Mucosa of gallbladder (tissue), 1 donor: ENCODE measurements around the gene TMEM106C. TPM values are rescaled to one million over a fixed set of nuclear protein-coding genes. Genes with fewer than 3 reads are reported as not detected.
"Not testable (repeated sequence)": the region's sequence is repeated elsewhere in the genome, so short reads cannot be mapped to it uniquely, and the experiment has no call there.

Source experiments
- DNase-seq: peaks from one replicate; pipeline ENCODE4 v3.0.0-alpha.2; 2020; ENCODE audit warnings: low spot score
- total RNA-seq: library from RNA; stranded (reverse); gene quantifications from one replicate; pipeline ENCODE4 v1.2.1, GENCODE V29; 2021
- donor health status: DM: no; HTN: no; CAD: no.

TMEM106C gene
- total RNA-seq, 1 donor from 2014 or later: 101 TPM

DNA sequence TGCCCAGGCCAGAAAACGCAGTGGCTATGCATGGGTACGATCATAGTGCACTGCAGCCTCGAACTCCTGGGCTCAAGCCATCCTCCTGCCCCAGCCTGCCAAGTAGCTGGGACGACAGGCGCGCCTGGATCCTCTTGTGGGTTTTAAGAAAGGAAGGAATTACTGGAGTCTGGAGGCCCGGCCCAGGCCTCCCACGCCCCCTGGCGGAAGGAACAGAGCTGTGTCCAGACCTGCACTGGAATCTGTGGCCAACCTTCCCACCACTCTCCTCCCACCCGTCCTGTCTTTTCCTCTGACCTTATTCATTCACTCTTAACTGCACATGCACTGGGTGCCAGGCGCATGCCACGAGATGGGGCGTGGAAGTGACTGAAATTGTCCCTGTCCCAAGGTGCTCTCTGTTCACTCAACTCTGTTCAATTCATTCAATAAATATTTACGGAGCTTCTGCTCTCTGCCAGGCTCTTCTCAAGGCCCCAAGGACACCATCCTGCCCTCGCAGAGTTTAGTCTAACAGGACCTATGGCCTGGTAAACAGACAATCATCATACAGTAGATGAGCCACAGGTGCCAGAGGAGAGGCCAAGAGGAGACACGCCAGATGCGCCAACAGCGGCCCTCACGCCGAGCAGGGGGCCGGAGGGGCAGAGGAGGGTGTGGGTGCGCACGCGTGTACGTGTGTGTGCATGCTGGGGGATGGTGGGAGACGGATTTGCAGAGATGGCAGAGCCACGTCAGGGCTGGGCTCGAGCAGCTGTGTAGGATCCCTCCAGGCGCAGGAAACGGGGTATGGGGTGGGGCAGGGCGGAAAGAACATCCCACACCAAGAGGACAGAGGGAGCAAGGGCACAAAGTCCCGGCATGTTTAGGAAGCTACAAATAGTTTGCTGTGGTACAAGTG is 13.7 kb upstream of the TMEM106C start:
- peak; percentile 75 for DNase-seq

DNA sequence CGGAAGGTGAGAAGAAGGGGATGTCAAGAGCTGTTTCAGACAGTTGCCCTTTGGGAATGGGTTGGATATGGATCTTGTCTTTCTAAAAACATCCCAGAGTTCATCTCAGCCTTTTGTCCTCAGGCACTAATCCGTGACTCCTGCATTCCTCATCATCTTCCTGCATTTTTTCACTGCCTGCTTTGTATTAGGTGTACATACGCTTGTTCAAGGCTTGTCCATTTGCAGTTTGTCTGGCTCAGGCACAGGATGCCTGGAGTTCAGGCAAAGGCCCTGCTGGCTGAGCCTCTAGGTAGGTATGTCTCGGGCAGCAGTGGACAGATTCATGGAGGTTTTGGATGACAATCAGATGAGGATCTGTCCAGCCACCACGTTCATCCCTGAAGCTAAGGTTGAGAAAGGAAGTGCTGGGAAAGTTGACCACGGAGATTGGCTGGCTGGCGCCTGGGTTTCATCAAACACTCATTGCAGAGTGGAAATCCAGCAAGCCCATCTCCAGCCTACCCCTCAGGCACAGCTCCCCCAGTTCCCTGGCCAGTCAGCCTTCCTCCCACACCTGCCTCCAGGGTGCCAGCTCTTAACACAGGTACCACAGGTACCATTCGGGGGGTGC is 12.4 kb upstream of the TMEM106C start:
- no peak for DNase-seq

DNA sequence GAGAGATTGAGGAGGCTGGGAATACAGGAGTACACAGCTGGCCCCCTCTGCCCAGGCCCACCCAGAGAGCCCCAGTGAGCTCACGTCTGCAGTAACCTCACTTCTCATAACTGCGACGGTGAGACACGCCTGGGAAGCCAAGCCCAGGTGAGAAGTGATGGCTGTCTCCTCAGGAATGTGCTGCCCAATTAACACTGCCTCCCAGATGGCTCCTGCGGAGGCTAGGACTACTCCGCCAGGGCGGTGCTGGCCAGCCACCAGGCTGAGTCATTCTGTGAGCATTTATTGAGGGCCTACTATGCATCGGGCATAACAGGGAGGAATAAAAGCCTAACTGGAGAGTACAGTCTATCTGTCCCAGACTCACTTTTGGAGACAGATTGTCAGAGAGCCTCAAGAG is 9.3 kb upstream of the TMEM106C start:
- no peak for DNase-seq

DNA sequence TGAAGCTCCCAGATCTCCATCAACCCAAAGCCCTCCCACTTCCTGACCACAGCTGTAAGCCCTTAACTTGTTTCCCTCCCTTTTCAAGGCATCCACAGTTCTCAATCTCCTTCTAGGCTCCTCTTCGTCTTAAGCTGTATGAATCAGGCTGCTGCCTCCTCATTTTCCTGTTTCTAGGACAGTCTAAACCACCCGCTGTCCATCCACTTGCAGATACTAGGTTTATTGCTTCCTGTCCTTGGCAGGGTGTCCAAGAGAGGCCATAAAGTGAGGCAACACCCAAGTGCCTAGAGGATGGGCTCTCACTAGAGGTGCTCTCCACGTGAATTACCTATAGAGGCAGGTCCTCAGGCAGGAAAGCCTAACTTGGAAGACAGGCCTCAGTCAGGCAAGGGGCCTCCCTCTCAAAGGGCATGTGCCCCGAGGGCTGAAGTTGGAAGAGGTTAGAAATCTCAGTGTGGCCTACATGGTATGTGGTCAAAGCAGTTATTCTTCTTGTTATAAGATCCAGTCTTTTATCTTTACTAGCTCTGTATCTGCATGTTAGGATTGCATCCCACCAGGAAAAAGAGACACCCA is 8.8 kb upstream of the TMEM106C start:
- DNase-seq: no peak

DNA sequence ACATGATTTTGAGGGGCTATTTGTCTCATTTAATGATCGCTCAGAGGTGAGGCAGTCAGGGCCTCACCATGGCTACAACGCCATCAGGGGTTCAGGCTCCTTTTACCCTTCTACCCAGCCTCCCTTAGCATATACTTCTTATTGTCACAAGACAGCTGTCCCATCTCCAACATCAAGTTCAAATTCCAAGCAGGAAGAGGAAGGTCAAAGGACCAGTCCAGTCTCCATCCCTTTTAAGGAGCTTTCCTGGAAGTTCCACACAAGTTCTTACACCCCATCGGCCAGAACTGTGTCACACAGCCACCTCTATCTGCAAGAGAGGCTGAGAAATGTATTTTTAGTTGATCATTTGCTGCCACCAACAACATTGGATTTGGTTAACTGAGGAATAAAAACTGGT is 8.3 kb upstream of the TMEM106C start:
- DNase-seq: no peak

DNA sequence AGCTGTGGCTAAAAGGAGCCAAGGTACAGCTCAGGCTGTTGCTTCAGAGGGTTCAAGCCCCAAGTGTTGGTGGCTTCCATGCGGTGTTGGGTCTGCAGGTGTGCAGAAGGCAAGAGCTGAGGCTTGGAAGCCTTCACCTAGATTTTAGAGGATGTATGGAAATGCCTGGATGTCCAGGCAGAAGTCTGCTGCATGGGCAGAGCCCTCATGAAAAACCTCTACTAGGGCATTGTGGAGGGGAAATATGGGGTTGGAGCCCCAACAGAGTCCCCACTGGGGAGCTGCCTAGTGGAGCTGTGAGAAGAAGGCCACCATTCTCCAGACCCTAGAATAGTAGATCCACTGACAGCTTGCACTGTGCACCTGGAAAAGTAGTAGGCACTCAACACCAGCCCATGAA is 5.7 kb upstream of the TMEM106C start:
- DNase-seq: not testable (repeated sequence)

DNA sequence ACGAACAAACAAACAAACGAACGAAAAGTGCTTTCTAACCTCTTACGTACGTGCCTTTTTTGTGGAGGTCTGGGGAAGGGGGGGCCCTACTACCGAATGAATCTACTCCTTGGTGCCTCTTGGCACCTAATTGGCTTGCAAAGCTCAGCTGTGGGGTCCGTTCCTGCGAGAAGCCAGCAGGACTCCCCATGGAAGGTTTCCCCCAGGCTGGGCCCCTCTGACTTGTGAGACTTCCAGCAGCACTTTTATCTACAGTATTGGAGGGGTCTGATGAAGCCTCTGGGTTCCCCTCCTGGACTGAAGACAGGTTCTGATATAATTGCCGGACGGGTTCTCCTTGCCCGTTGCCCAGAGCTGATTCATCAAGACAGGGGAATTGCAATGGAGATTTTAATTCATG is 1.2 kb upstream of the TMEM106C start:
- DNase-seq: no peak

DNA sequence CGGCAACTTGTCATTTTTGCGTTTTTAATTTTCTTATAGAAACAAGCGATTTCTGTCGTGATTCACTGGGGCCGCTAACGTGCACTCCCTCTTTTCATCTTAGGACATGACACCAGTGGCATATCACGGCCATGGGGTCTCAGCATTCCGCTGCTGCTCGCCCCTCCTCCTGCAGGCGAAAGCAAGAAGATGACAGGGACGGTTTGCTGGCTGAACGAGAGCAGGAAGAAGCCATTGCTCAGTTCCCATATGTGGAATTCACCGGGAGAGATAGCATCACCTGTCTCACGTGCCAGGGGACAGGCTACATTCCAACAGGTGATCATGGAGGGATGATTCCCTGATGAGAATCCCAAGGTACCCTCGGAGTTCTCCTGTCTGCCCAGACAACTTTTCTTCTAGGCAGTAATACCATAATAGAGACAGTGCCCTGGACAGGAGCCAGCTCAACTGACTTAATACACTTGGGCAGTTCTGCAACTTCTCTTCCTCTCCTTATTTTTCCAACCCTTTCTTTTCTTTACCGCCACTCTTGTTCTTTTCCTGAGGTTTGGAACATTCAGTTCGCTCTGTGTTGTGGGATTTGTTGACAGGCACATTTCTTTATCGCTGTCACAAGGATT is 821 bp downstream of the TMEM106C start:
- DNase-seq: no peak

DNA sequence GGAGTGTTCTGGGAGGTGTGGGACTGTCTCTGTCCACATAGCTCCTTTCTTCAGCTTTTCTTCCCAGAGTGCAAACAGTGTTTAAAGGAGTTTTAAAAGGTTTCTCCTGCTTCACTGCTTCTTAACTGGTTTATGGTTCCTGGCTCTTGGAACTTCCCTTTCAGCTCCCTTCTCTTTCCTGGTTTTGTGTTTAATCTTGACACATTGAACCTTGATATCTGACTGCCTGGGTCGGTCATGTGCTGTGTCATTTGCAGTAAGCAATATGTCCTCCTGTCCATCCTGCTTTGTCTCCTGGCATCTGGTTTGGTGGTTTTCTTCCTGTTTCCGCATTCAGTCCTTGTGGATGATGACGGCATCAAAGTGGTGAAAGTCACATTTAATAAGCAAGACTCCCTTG is 2.2 kb downstream of the TMEM106C start:
- no peak for DNase-seq

DNA sequence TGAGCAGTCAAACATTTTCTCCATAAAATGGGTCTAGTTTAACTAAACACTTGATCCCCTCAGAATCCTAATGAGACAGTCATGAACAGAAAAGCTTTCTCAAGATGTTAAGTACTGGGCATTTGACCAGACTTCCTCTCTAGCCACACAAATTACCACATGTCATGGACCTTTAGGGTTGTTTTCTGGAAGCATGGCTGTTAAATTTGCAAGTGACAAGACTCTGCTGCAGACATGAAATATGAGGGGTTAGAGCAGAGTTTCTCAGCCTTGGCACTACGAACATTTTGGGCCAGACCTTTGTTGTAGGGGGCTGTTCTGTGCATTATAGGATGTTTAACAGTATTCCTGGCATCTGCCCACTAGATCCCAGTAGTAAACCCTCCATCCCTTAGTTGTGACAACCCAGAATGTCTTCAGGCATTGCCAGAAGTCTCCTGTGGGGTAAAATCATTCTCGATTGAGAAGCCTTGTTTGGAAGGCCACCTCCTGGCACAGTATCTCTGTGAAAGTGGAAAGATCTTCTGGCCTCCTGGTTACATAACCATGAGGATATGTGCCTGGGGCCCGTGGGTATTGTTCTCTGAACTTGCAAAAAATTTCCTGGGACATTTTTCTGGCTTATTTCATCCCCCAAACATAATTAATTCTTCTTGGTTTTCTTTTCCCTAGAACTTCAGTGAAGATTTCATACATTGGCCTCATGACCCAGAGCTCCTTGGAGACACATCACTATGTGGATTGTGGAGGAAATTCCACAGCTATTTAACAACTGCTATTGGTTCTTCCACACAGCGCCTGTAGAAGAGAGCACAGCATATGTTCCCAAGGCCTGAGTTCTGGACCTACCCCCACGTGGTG is 4.3 kb downstream of the TMEM106C start:
- no peak for DNase-seq

DNA sequence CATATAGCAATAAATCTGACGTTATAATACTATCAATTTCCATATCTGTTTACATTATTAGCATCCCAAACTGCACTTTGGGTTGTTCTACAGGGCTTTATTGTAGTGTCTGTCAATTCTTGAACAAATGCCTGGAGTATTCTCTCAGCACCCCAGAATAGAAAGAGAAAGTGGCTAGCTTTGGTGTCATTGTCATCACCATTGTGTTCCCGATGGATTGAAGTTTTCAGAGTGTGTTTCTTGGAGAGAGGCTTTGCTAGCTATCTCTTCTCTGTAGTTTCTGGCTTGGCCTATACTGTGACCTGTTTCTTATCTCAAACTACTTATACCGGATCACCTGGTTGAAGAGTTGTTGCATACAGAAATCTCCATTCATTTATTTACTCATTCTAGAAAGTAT is 6.4 kb downstream of the TMEM106C start:
- no peak for DNase-seq

DNA sequence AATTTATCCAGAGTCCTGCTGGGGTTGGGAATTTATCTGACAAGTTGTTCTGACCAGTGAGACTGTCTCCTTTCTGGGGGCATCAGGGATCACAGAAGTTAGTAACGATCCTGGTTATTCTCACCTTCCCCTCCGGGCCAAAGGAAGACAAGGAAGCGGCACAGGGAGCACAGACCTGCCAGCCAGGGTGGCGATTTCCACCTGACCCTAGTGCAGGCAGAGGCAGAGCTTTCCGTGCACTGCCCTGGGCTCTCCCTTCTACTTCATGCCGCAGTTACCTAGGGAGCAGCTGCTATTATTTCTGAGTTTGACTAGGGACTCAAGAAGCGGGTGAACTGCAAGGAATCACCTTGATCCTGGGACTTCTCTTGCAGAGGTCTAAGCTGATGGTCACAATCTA is 7.4 kb downstream of the TMEM106C start:
- DNase-seq: no peak

DNA sequence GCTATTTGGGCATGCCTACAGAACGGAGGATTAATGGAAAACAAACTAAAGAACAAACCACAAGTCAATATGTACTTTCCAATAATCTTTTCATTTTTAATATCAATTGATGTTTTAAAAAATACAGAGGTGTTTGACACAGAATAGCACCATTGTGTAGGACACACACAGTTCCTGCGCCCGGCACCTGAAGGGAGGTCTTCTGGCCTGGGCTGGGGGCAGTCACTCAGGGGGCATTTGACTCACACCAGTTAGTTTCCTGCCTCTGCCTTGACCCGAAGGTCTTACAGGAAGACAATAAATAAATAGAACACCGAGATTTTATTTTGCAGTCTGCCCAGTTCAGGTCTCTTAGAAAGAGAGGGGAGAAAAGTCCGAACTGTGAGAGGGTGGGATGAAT is 9.5 kb downstream of the TMEM106C start:
- DNase-seq: no peak

DNA sequence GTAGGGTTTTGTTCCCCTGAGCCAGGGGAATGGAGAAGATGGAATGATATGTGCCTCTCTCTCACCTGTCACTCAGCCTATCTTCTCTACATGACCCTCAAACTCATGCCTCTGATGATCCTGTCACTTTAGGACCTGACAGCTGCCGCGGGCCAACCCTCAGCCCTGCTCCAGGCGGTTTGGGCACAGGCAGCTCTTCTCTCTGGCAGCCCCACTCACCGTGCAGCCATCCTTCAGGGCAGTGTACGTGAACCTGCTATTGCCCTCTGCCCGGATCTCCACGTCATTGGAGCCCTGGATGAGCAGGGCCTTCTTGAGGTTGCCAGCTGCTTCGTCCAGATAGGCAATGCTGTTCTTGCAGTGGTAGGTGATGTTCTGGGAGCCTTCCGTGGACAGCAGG is 10.5 kb downstream of the TMEM106C start:
- DNase-seq: no peak

DNA sequence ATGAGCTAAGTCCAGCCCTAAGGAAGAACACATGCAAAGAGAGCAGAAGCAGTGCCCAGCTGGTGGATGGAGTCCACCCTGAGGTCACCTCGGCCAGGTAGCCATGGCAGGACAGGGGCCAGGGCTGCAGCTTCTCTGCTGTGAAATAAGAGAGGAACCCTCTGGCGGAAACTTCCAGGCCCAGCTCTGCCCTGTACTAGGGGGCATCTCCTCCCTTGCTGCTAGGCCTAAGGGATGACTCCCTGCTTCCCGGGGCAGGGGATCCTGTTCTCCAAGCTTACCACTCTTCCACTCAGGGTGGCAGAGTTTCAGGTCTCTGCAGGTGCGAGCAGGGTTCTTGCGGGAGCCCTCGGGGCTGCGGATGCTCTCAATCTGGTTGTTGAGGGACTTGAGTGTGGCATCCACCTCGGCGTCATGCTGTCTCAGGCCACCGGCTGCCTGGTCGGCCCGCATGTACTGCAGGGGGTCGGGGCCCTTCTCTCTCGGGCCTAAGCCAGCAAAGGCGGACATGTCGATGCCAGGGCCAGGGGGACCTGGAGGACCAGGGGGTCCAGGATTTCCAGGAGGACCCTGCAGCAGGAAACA is 11.7 kb downstream of the TMEM106C start:
- no peak for DNase-seq

DNA sequence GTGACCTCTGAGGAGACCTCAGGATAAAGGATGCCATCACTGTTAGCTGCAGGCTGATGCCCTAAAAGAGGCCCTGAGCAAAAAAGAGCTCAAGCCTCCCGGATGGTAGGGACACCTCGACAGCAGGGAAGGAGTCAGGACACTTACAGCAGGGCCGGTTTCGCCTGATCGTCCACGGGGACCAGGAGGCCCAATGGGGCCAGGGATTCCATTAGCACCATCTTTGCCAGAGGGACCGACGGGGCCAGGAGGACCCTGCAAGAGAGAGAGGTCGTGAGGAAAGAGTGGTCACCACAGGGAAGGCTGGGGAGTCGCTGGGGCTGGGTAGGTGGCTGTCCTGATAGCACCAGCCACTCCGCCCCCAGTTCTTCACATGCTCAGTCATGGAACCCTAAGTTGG is 12.4 kb downstream of the TMEM106C start:
- DNase-seq: no peak

DNA sequence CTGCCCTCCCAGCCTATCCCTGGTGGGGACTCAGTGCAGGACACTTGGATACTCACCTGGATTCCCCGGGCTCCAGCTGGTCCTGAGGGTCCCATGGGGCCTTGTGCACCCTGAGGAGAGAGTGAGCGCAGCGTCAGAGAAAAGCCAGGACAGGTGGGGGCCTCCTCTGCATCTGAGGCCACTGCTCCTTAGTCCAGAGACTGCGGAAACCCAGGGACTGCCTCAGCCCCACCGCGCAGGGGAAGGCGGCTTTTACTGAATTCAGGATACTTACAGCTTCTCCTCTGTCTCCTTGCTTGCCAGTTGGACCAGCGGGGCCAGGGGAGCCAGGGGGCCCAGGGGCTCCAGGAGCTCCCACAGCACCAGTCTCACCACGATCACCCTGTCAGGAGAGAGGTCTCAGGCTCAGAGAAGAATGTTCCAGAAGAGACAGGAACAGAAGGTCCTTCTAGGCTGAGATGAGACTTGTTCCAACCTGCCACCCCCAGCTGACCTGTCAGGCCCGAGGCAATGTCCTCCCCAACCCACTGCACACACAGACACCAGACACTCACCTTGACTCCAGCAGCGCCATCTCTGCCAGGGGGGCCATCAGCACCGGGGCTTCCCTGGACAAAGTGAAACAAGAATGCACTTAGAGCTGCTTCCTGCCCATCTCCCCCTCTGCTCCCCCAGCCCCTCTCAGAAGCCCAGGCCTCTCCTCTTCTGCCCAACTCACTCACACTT is 13.8 kb downstream of the TMEM106C start:
- DNase-seq: no peak

DNA sequence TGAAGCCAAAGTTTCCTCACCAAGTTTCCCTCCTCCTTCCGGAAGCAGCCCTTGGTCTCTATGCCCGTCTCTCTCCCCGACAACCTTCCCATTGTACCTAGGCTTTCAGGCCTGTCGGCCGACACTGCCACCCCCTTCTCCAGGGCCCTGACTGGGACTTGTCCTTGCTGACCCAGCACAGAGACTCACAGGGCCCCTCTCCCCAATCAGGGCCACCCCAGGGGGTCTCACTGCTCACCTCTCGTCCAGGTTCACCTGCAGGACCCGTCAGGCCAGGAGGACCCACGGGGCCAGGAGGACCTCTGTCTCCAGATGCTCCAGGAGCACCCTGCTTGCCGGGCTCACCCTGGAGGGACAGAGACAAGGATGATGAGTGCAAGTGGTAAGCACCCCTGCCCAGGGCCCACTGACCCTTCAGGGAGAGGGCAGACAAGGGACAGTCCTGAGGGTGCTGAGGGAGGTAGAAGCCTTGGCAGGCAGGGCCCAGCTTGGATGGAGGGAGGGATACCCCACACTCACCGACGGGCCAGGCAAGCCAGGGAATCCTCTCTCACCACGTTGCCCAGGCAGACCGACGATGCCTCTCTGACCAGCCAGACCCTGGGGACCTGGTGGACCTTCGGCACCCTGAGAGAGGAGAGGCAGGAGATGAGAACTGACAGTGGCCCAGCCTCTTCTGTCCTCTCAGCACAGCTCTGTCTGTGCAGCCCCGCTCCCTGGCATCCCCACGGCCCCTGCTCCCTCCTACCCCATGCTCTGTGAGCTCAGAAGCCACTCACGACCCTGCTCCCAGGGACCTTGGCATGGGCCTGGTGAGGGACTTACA is 14.6 kb downstream of the TMEM106C start:
- no peak for DNase-seq

DNA sequence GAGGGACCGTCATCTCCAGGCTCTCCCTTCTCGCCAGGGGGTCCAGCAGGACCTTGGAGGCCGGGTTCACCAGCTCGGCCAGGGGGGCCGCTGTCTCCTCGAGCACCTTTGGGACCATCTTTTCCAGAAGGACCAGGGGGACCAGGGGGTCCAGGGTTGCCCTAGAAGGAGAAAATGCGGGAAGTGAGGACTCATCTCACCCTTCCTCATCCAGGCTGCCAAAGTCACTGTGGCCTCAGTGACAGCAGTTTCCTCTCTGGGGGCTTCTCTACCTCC is 15.1 kb downstream of the TMEM106C start:
- no peak for DNase-seq

DNA sequence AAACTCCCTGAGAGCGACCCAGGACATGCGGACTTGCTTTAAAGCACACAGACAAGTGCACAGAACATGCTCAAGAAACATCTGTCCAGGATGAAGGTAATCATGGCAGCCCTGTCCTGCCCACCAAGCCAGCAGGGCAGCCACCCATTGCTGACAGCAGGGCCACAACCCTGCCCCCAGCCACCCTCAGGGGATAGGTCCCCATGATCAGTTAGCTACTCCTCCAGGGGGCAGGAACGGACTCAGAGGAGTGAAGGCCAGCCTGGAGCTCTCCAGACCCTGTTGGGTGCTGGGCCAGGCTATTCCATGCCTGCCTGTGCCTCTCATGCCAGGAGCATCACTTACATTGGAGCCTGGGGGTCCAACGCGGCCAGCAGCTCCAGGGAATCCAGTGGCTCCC is 15.8 kb downstream of the TMEM106C start:
- no peak for DNase-seq
